Activated B cell treated with CpG ODN at 0.5 μM for 24 hours (primary cell): Measurements from ENCODE around the gene ADSS2. TPM values are rescaled to one million over a fixed set of nuclear protein-coding genes. Genes with fewer than 3 reads are reported as not detected.

Experiments used
- ATAC-seq: fragments of 200-7000 bp; cut with Tn5 transposase; one replicate; pipeline ENCODE4 v1.10.0; 2021; ENCODE audit warnings: low read depth, mild to moderate bottlenecking, moderate library complexity
- CTCF ChIA-PET: fragments of 350-600 bp; sonication (Branson Sonifier 250); formaldehyde crosslinking; loops from one replicate; lab custom pipeline; 2021; ENCODE audit warnings: antibody characterized with exemption; lab: Charles Lee
- POLR2A ChIA-PET: fragments of 350-600 bp; sonication (Branson Sonifier 250); formaldehyde crosslinking; loops from one replicate; lab custom pipeline; 2021; ENCODE audit warnings: antibody characterized with exemption; lab: Charles Lee
- DNase-seq: peaks from one replicate; pipeline ENCODE4 v3.0.0; 2022
- H3K27ac Mint-ChIP-seq: one replicate; pipeline ENCODE4 v1.8.0; 2020; ENCODE audit warnings: mixed read lengths
- H3K27me3 Mint-ChIP-seq: one replicate; pipeline ENCODE4 v1.8.0; 2021; ENCODE audit warnings: mixed read lengths
- H3K36me3 Mint-ChIP-seq: one replicate; pipeline ENCODE4 v1.8.0; 2021; ENCODE audit warnings: low read depth, mixed read lengths
- H3K4me1 Mint-ChIP-seq: one replicate; pipeline ENCODE4 v1.8.0; 2021; ENCODE audit warnings: mixed read lengths
- H3K4me3 Mint-ChIP-seq: one replicate; pipeline ENCODE4 v1.8.0; 2020; ENCODE audit warnings: mild to moderate bottlenecking, mixed read lengths
- H3K9me3 Mint-ChIP-seq: one replicate; pipeline ENCODE4 v1.8.0; 2020; ENCODE audit warnings: mixed read lengths
- intact Hi-C: fragments of 100-400 bp; cut with micrococcal nuclease; formaldehyde crosslinking; loops from one replicate; pipeline ENCODE4 v1.15.1; 2024
- total RNA-seq: library from RNA; stranded (reverse); gene quantifications from 2 replicates; pipeline ENCODE4 v1.2.3, GENCODE V29; 2022
- TF ChIP-seq, protein P1 (sequence below): fragments of 200-600 bp; IDR thresholded peaks from one replicate; pipeline ENCODE4 v1.8.0; 2022; ENCODE audit warnings: antibody characterized with exemption, mild to moderate bottlenecking

ADSS2 gene
- total RNA-seq, 1 donor from 2014 or later: 42.2 TPM

DNA sequence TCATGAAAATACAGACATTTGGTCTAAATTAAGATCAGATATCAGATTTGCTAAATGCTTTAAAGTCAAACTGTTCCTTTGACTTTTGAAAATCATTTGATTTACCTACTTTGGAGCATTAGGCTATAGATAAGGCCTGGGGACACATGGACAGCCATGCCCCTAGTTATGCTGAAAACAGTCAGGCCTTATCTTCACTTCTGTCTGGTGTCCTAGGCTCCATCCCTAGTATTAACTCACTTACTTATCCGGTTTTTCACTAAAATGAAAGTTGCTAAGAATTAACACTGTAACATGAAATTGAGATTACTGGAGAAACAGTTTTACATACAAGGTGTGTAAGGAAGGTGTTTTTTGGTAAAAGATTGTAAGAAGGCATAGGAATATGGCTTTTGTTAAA lies 4.9 kb upstream of the ADSS2 start:
- CTCF ChIA-PET: no interaction called here
- Mint-ChIP-seq H3K36me3 (no peaks in the 10 kb centered on the region), H3K27ac (no peak overlapping the region), H3K4me3 (no peak overlapping the region), H3K4me1 (peaks cover 18% of the 10 kb centered on the region), H3K27me3 (no peaks in the 10 kb centered on the region), H3K9me3 (no peaks in the 10 kb centered on the region)
- POLR2A ChIA-PET: no interaction called here
- ATAC-seq (no peak), DNase-seq (no peak)
- intact Hi-C loops: loop anchor here (10.0 kb wide), 1 partner anchor 698 kb away; the partner anchor contains the start of gene KIF26B
- TF ChIP-seq, protein P1, sequence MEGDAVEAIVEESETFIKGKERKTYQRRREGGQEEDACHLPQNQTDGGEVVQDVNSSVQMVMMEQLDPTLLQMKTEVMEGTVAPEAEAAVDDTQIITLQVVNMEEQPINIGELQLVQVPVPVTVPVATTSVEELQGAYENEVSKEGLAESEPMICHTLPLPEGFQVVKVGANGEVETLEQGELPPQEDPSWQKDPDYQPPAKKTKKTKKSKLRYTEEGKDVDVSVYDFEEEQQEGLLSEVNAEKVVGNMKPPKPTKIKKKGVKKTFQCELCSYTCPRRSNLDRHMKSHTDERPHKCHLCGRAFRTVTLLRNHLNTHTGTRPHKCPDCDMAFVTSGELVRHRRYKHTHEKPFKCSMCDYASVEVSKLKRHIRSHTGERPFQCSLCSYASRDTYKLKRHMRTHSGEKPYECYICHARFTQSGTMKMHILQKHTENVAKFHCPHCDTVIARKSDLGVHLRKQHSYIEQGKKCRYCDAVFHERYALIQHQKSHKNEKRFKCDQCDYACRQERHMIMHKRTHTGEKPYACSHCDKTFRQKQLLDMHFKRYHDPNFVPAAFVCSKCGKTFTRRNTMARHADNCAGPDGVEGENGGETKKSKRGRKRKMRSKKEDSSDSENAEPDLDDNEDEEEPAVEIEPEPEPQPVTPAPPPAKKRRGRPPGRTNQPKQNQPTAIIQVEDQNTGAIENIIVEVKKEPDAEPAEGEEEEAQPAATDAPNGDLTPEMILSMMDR: no peak

DNA sequence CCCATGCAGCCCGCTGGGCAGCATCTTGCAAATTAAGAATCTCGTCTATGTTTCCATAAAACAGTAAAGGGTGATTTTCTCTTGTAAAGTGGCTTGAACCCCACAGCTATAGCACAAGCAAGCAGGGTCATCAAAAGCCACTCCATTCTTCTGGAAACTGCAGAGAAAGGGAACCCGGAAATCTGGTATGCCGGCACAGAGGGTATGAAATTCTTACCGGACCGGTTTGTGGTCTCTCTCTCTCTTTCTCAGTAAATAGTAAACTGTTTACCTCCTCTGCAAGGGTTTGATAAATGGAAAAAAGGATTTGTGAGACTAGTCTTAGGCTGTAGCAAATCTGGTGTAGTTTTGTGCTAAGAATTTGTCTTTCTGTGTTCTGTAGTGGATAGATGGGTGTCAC lies 2.7 kb upstream of the ADSS2 start:
- no peak for DNase-seq
- Mint-ChIP-seq H3K9me3 (no peaks in the 10 kb centered on the region), H3K4me3 (no peak overlapping the region), H3K27me3 (no peaks in the 10 kb centered on the region), H3K36me3 (peaks cover 16% of the 10 kb centered on the region), H3K4me1 (peaks cover 19% of the 10 kb centered on the region), H3K27ac (no peak overlapping the region)
- ATAC-seq: no peak
- CTCF ChIA-PET: no interaction called here
- POLR2A ChIA-PET: no interaction called here
- TF ChIP-seq, protein P1: no peak
- intact Hi-C loops: loop anchor here (5.0 to 10.0 kb wide), 3 partner anchors 148 to 700 kb away; partner anchors contain the start of gene KIF26B

DNA sequence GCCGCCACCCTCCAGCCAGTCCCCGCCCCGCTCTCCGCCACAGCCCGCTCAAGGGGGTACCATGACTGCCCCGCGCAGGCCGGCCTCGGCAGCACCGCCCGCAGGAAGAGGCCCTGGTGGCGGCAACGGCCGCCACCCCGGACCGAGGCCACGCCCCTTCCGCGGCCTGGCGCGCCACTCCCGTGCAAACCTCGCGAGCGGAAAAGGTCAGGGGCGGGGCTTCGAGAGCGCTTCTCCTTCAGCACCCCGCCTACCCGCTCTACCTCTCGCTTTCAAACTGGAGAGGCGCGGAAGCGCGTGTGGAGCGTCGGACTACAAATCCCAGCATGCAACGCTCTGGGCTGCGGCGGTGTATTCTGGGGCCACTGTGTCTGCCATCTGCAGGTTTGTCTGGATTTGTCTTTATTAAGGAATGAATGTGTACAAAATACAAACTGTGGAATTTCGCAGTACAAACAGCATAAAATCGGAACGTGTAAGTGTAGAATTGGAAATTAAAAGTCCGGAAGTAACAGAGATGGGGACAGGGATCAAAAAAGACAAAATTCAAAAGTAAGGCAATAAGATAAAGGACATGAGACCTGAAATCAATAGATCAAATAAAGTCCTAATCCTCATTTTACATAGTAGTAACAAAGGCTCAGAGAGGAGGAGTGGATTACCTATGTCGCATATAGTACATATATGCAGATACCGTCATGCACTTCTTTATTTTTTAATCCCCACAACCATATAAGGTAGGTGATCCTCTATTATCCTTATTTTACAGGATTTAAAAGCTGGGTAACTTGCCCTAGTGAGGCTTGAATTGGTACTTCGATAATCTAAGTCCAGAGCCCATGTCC lies 464 bp upstream of the ADSS2 start:
- peak overlapping the region; percentile 78 for H3K27ac Mint-ChIP-seq
- ChIA-PET CTCF (no interaction called here), POLR2A (interaction anchor here (0.9 to 1.9 kb wide), 5 partner anchors 9 to 1197 kb away, joined by 3 to 12 read pairs (median 5); partner anchors contain the start of genes CATSPERE and SDCCAG8)
- H3K36me3 Mint-ChIP-seq: peaks cover 32% of the 10 kb centered on the region
- peak; percentile 97 for DNase-seq
- peak overlapping the region; percentile 95 for H3K4me3 Mint-ChIP-seq
- peaks cover 32% of the 10 kb centered on the region for H3K4me1 Mint-ChIP-seq
- H3K9me3 Mint-ChIP-seq: no peaks in the 10 kb centered on the region
- TF ChIP-seq, protein P1: no peak
- ATAC-seq: peak; percentile 94
- intact Hi-C loops: loop anchor here (1.0 to 10.0 kb wide), 14 partner anchors 9 to 1197 kb away; partner anchors contain the start of genes CATSPERE, CEP170, COX20 and KIF26B
- H3K27me3 Mint-ChIP-seq: no peaks in the 10 kb centered on the region

DNA sequence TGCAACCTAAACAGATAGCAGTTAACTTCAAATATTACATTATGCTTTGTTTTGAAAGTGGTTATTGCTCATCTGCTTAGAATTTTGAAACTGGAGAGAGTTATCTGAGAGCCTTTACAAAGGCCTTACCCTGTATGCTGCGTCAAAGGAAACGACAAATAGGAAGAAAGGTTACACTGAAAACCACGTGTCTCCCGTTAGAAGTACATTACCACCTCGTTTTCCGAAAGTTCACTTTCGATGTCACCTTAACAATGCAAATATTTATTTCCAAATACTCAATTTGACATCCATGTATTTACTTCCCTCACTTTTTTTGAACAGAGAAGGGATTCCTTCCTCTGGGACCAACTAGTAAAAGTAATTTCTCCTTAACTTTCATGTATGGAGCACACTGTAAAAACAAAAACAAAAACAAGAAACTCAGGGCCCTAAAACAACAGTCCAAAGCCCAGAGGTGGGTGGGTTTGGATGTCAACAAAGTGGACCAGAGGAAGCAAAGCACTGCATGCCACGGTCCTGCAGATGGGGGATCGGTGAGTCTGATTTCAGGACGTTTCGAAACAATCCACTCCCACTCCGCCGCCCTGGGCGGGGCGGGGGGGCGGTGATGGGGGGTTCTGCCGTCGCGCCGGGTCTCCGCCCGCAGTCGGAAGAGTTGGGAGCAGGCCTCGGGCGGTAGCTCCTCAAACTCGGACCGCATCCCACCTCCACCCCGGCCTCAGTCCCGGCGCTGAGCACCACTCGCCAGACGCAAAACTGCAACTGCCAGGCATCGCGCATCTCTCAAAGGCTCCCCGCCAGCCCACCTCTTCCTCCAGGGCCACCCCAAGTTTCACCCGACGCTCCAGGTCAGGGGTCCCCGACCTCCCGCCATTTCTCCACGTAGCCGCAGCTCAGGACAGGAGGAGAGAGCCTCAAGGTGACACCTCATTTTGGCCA lies 841 bp downstream of the ADSS2 start:
- H3K4me3 Mint-ChIP-seq: peak overlapping the region; percentile 95
- peaks cover 40% of the 10 kb centered on the region for H3K4me1 Mint-ChIP-seq
- H3K27me3 Mint-ChIP-seq: no peaks in the 10 kb centered on the region
- H3K36me3 Mint-ChIP-seq: peaks cover 38% of the 10 kb centered on the region
- no peaks in the 10 kb centered on the region for H3K9me3 Mint-ChIP-seq
- DNase-seq (peak; percentile 60), ATAC-seq (no peak)
- intact Hi-C loops: loop anchor here (1.0 to 10.0 kb wide), 7 partner anchors 16 to 704 kb away; partner anchors contain the start of genes COX20 and KIF26B
- CTCF ChIA-PET: no interaction called here
- H3K27ac Mint-ChIP-seq: peak overlapping the region; percentile 96
- POLR2A ChIA-PET: interaction anchor here (0.5 to 1.9 kb wide), 8 partner anchors 9 to 1195 kb away, joined by 3 to 14 read pairs (median 4); partner anchors contain the start of genes CATSPERE and SDCCAG8
- TF ChIP-seq, protein P1: no peak
